GM19099 (cell line): ENCODE measurements around the gene ZNF606.

Experiments
- POLR2A ChIP-seq: IDR thresholded peaks from 3 replicates; pipeline ENCODE4 v1.6.1; 2011; ENCODE audit warnings: low read depth; ENCODE audit not compliant: insufficient read length; ENCODE audit errors: extremely low read depth

ZNF606 gene

GRCh38 chr19:58002384-58003173 is at the start of gene ZNF606:
Gene ZNF606 (minus strand): TSS chr19:58002820. CDS start chr19:58001319, 1,501 bp downstream.
- peak; percentile 83 for TF ChIP-seq POLR2A

GRCh38 chr19:58052256-58052655 is 49.6 kb upstream of the ZNF606 start:
- no peak for TF ChIP-seq POLR2A

GRCh38 chr19:58047672-58048071 is 45.1 kb upstream of the ZNF606 start:
- no peak for TF ChIP-seq POLR2A

- TF ChIP-seq POLR2A = no peak
Observed at GRCh38 chr19:58046856-58047255, 44.2 kb upstream of the ZNF606 start.

- TF ChIP-seq POLR2A = no peak
Observed at GRCh38 chr19:58045411-58046050, 42.9 kb upstream of the ZNF606 start.

- no peak for TF ChIP-seq POLR2A
Observed at GRCh38 chr19:58044886-58045285, 42.3 kb upstream of the ZNF606 start.

- TF ChIP-seq POLR2A = no peak
Observed at GRCh38 chr19:58044391-58044790, 41.8 kb upstream of the ZNF606 start.

- no peak for TF ChIP-seq POLR2A
Observed at GRCh38 chr19:58042495-58043340, 40.1 kb upstream of the ZNF606 start.

GRCh38 chr19:58040751-58041525 is 38.3 kb upstream of the ZNF606 start:
- TF ChIP-seq POLR2A = no peak

GRCh38 chr19:58038688-58039204 is 36.1 kb upstream of the ZNF606 start:
- TF ChIP-seq POLR2A = no peak

GRCh38 chr19:58037927-58038687 is 35.5 kb upstream of the ZNF606 start:
- no peak for TF ChIP-seq POLR2A

GRCh38 chr19:58035863-58036262 is 33.2 kb upstream of the ZNF606 start:
- TF ChIP-seq POLR2A = no peak

GRCh38 chr19:58034477-58034793 is 31.8 kb upstream of the ZNF606 start:
- no peak for TF ChIP-seq POLR2A

GRCh38 chr19:58033741-58034476 is 31.3 kb upstream of the ZNF606 start, which contains the start of gene ZSCAN1:
Gene ZSCAN1 (plus strand): TSS chr19:58034025. CDS start chr19:58037837, 3,812 bp downstream.
- no peak for TF ChIP-seq POLR2A

- TF ChIP-seq POLR2A = no peak
Observed at GRCh38 chr19:58024661-58025060, 22.0 kb upstream of the ZNF606 start.
